Measurements from ENCODE around the gene CAB39.

The CAB39 gene

GRCh38 chr2:230862292-230862691 lies 149.7 kb downstream of the CAB39 start:
- DNase-seq (ENCODE audit: insufficient read length, low spot score) (no peak), FAIRE-seq (no peak)
- no peak for TF ChIP-seq POLR2A (IDR thresholded peaks at IDR 0.05; ENCODE audit: low read depth, low read length)

- DNase-seq (ENCODE audit: insufficient read length, low spot score) (no peak), FAIRE-seq (no peak)
- TF ChIP-seq POLR2A (IDR thresholded peaks at IDR 0.05; ENCODE audit: low read depth, low read length), result no peak
Measured at GRCh38 chr2:230863031-230863430, 150.4 kb downstream of the CAB39 start.

- no peak for DNase-seq (ENCODE audit: insufficient read length, low spot score)
Measured at GRCh38 chr2:230863442-230864121, 150.9 kb downstream of the CAB39 start.

GRCh38 chr2:230864122-230864604 lies 151.5 kb downstream of the CAB39 start:
- DNase-seq (ENCODE audit: insufficient read length, low spot score), result no peak
- FAIRE-seq, result no peak
- no peak for TF ChIP-seq POLR2A (IDR thresholded peaks at IDR 0.05; ENCODE audit: low read depth, low read length)

More at GRCh38 chr2:230863442-230864121, 150.9 kb downstream of the CAB39 start:
- TF ChIP-seq POLR2A (IDR thresholded peaks at IDR 0.05; ENCODE audit: low read depth, low read length), result no peak
- no peak for FAIRE-seq

GRCh38 chr2:230864605-230865306 lies 152.1 kb downstream of the CAB39 start, which contains the start of gene ITM2C:
Gene ITM2C (plus strand): TSS chr2:230864942. CDS start chr2:230865026, 84 bp downstream.
- FAIRE-seq, result no peak
- TF ChIP-seq POLR2A (IDR thresholded peaks at IDR 0.05; ENCODE audit: low read depth, low read length), result peak; percentile 74
- DNase-seq (ENCODE audit: insufficient read length, low spot score), result peak; percentile 85

GRCh38 chr2:230865307-230865765 lies 152.7 kb downstream of the CAB39 start:
- no peak for FAIRE-seq

GRCh38 chr2:230865766-230866755 lies 153.4 kb downstream of the CAB39 start:
- DNase-seq (ENCODE audit: insufficient read length, low spot score) (no peak), FAIRE-seq (no peak)
- TF ChIP-seq POLR2A (IDR thresholded peaks at IDR 0.05; ENCODE audit: low read depth, low read length), result no peak

More at GRCh38 chr2:230865307-230865765, 152.7 kb downstream of the CAB39 start:
- no peak for TF ChIP-seq POLR2A (IDR thresholded peaks at IDR 0.05; ENCODE audit: low read depth, low read length)
- no peak for DNase-seq (ENCODE audit: insufficient read length, low spot score)

- DNase-seq (ENCODE audit: insufficient read length, low spot score), result peak; percentile 48
- TF ChIP-seq POLR2A (IDR thresholded peaks at IDR 0.05; ENCODE audit: low read depth, low read length), result no peak
- no peak for FAIRE-seq
Measured at GRCh38 chr2:230866756-230867523, 154.3 kb downstream of the CAB39 start.

- no peak for TF ChIP-seq POLR2A (IDR thresholded peaks at IDR 0.05; ENCODE audit: low read depth, low read length)
- FAIRE-seq, result no peak
- DNase-seq (ENCODE audit: insufficient read length, low spot score), result no peak
Measured at GRCh38 chr2:230868161-230868946, 155.7 kb downstream of the CAB39 start.

GRCh38 chr2:230868947-230869913 lies 156.6 kb downstream of the CAB39 start:
- no peak for TF ChIP-seq POLR2A (IDR thresholded peaks at IDR 0.05; ENCODE audit: low read depth, low read length)
- no peak for FAIRE-seq
- DNase-seq (ENCODE audit: insufficient read length, low spot score), result no peak

GRCh38 chr2:230869914-230870543 lies 157.4 kb downstream of the CAB39 start:
- no peak for TF ChIP-seq POLR2A (IDR thresholded peaks at IDR 0.05; ENCODE audit: low read depth, low read length)
- DNase-seq (ENCODE audit: insufficient read length, low spot score) (no peak), FAIRE-seq (no peak)

All from H54 (cell line).